Loucy (cell line): Measurements from ENCODE around the gene CCM2.

Experiments
- H2AFZ ChIP-seq: fragments of 200-600 bp; sonication (generic); 2 replicates; pipeline ENCODE4 v1.6.0; 2016; ENCODE audit warnings: antibody characterized with exemption, mild to moderate bottlenecking, low read length, moderate library complexity
- H3F3A ChIP-seq: fragments of 200-600 bp; 2 replicates; pipeline ENCODE4 v1.6.0; 2016; ENCODE audit warnings: antibody characterized with exemption, low read depth, mild to moderate bottlenecking
- H3K27me3 ChIP-seq: fragments of 200-600 bp; sonication (generic); 2 replicates; pipeline ENCODE4 v1.6.1; 2014; ENCODE audit warnings: low read length, mild to moderate bottlenecking; ENCODE audit not compliant: insufficient read depth, poor library complexity, severe bottlenecking
- H3K36me3 ChIP-seq: fragments of 200-600 bp; sonication (generic); 2 replicates; pipeline ENCODE4 v1.6.1; 2016; ENCODE audit warnings: low read length; ENCODE audit not compliant: insufficient read depth
- H3K4me1 ChIP-seq: fragments of 200-600 bp; sonication (generic); 2 replicates; pipeline ENCODE4 v1.5.1; 2014; ENCODE audit warnings: low read length, mild to moderate bottlenecking; ENCODE audit not compliant: insufficient read depth, poor library complexity, severe bottlenecking
- H3K4me2 ChIP-seq: fragments of 200-600 bp; sonication (generic); 2 replicates; pipeline ENCODE4 v1.6.0; 2014; ENCODE audit warnings: antibody characterized with exemption, low read length, low read depth, mild to moderate bottlenecking; ENCODE audit not compliant: poor library complexity, severe bottlenecking
- H3K4me3 ChIP-seq: fragments of 200-600 bp; sonication (generic); 2 replicates; pipeline ENCODE4 v1.5.1; 2014; ENCODE audit warnings: low read length, mild to moderate bottlenecking, mixed read lengths; ENCODE audit not compliant: poor library complexity, severe bottlenecking
- H3K79me2 ChIP-seq: fragments of 200-600 bp; sonication (generic); 2 replicates; pipeline ENCODE4 v1.6.1; 2014; ENCODE audit warnings: low read length; ENCODE audit not compliant: insufficient read depth
- H3K9ac ChIP-seq: fragments of 200-600 bp; sonication (generic); 2 replicates; pipeline ENCODE4 v1.6.0; 2014; ENCODE audit warnings: mild to moderate bottlenecking, low read depth, low read length, moderate library complexity; ENCODE audit not compliant: poor library complexity, severe bottlenecking
- H3K9me2 ChIP-seq: fragments of 200-600 bp; sonication (generic); replicated peaks from 2 replicates; pipeline ENCODE4 v1.6.1; 2016; ENCODE audit warnings: low read depth, low read length, mixed read lengths
- H3K9me3 ChIP-seq: fragments of 200-600 bp; sonication (generic); 2 replicates; pipeline ENCODE4 v1.6.1; 2014; ENCODE audit warnings: mild to moderate bottlenecking, antibody characterized with exemption, low read length, low read depth; ENCODE audit not compliant: insufficient read depth
- H4K20me1 ChIP-seq: fragments of 200-600 bp; sonication (generic); 2 replicates; pipeline ENCODE4 v1.6.0; 2014; ENCODE audit warnings: antibody characterized with exemption, low read length, mild to moderate bottlenecking; ENCODE audit not compliant: insufficient read depth, poor library complexity, severe bottlenecking
- EZH2phosphoT487 ChIP-seq: fragments of 200-600 bp; IDR thresholded peaks from 2 replicates; pipeline ENCODE4 v1.6.1; 2018; ENCODE audit warnings: antibody characterized with exemption, mild to moderate bottlenecking, moderate library complexity, borderline replicate concordance
- TF ChIP-seq, protein P1 (sequence below): fragments of 200-600 bp; sonication (generic); conservative IDR thresholded peaks from 2 replicates; pipeline ENCODE4 v1.5.1; 2014; ENCODE audit warnings: mild to moderate bottlenecking, antibody characterized with exemption, low read length

CCM2 gene

DNA sequence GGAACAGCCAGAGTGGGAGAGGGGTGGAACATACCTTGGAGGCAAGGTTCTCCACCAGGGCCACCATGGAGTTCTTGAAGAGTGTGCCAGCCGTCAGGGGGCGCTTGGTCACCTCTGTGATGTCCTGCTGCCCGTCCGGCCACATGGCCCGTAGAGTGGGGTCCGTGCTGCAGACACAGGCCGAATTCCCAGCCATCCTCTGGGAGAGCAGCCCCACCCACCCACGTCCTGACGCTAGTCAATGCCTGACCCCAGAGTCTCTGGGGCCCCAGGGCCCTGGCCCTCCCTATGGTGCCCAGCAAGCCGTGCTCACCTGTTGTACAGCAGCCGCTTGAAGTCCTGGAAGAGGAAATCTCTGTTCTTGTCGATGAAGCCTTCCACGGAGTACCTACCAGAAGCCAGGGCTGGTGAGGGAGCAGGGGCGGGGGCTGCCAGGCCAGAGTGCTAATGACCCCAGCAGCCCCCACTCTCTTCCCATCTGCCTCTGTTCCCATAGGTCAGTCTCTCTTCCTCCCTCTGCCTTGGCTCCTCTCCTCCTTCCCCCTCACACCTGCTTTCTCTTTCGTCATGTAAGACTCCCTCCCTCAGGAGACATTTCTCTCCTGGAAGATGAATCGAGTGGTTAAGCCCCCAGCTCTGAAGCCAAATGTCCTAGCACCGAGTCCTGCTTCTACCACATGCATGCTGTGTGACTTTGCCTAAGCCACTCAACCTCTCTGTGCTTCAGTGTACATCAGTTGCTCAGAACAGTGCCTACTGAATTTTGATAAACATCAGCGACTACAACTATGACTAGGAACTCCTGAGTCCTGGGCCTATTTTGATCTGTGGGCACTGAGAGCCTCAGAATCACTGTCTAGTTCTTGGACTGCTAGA, 32.2 kb upstream of the CCM2 start:
- H4K20me1 ChIP-seq, result peaks cover 78% of the 10 kb centered on the region
- no peaks in the 10 kb centered on the region for H3K9me3 ChIP-seq
- peaks cover 35% of the 10 kb centered on the region for H3K79me2 ChIP-seq
- no peaks in the 10 kb centered on the region for H3K9me2 ChIP-seq
- H3K27me3 ChIP-seq, result no peaks in the 10 kb centered on the region
- H3K4me3 ChIP-seq, result no peak overlapping the region
- H3K9ac ChIP-seq, result no peak overlapping the region
- TF ChIP-seq, protein P1, sequence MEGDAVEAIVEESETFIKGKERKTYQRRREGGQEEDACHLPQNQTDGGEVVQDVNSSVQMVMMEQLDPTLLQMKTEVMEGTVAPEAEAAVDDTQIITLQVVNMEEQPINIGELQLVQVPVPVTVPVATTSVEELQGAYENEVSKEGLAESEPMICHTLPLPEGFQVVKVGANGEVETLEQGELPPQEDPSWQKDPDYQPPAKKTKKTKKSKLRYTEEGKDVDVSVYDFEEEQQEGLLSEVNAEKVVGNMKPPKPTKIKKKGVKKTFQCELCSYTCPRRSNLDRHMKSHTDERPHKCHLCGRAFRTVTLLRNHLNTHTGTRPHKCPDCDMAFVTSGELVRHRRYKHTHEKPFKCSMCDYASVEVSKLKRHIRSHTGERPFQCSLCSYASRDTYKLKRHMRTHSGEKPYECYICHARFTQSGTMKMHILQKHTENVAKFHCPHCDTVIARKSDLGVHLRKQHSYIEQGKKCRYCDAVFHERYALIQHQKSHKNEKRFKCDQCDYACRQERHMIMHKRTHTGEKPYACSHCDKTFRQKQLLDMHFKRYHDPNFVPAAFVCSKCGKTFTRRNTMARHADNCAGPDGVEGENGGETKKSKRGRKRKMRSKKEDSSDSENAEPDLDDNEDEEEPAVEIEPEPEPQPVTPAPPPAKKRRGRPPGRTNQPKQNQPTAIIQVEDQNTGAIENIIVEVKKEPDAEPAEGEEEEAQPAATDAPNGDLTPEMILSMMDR, result no peak
- no peak for TF ChIP-seq EZH2phosphoT487
- H3K4me2 ChIP-seq, result no peak overlapping the region
- no peak overlapping the region for H2AFZ ChIP-seq
- peaks cover 83% of the 10 kb centered on the region; the same call in 1 of the 2 replicates for H3K36me3 ChIP-seq
- no peaks in the 10 kb centered on the region for H3F3A ChIP-seq
- peaks cover 18% of the 10 kb centered on the region for H3K4me1 ChIP-seq

DNA sequence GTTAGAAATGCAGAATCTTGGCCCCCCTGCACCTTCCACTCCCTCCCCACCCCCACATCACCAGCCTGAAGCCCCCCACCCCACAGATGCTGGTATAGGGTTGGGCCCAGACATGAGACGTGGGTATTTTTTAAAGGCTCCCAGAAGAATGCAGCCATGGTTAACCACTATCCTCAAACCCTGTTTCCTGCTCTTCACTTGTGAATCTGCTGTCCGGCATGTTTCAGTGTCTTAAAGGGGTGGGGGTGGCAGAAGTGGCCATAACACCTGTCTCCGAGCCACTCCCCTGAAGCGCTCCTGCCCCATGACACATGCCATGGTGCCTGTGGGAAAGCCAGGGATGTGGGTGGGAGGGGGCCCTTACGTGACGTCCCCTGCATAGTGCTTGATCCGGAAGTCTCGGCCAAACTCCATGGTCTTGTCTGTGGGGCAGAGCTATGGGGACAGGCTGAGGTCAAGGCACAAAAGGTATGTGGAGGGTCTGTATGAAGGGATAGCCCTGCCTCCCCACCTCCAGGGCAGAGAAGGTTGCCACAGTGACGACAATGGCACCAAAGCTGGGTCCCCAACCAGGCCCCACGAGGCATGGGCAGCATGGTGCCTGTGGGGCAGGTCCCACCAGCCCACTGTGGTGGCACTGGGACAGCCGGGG, 30.8 kb upstream of the CCM2 start:
- no peaks in the 10 kb centered on the region for H3F3A ChIP-seq
- H3K4me1 ChIP-seq, result peaks cover 27% of the 10 kb centered on the region
- H2AFZ ChIP-seq, result no peak overlapping the region
- peaks cover 87% of the 10 kb centered on the region; the same call in 1 of the 2 replicates for H3K36me3 ChIP-seq
- peaks cover 91% of the 10 kb centered on the region for H4K20me1 ChIP-seq
- no peak overlapping the region for H3K4me2 ChIP-seq
- no peaks in the 10 kb centered on the region for H3K27me3 ChIP-seq
- no peak overlapping the region for H3K4me3 ChIP-seq
- H3K79me2 ChIP-seq, result peaks cover 49% of the 10 kb centered on the region
- no peaks in the 10 kb centered on the region for H3K9me2 ChIP-seq
- TF ChIP-seq, protein P1, result no peak
- TF ChIP-seq EZH2phosphoT487, result no peak
- no peak overlapping the region for H3K9ac ChIP-seq
- no peaks in the 10 kb centered on the region for H3K9me3 ChIP-seq

DNA sequence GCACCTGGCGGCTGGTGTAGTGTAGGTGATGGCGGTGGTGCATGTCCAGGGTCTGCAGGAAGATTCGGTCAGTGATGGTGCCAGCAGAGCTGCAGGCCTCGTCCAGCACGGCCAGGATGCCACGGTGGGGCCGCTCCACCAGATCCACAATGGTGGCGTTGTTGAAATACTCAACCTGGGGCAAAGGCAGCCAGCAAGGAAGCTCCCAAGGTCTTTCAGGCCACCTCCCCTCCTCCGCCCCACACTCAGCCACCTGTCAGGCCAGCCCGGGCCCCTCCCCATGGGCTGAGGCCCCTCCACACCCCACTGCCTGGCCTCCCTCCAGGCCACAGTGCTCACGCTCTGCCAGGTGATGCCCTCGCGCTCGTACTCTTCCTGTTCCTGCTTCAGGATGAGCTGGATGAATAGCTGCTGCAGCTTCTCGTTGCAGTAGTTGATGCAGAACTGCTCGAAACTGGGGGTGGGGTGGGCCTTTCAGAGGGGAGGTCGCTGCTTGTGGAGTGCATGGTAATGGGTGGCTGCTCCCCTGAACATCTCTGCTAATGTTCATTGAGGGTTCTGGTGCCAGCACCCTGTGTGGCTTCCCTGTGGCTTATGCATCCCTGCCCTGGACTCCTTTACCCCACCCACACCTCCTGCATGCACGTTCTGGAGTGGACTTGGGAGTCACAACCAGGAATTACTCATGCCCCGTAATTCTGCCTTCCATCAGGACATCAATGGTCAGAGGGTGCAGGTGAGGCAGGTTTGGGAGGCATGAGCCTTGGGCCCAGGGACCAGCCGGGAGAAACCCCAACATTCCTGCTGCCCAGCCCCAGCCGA, 30.1 kb upstream of the CCM2 start:
- peaks cover 92% of the 10 kb centered on the region; the same call in 1 of the 2 replicates for H3K36me3 ChIP-seq

More for the DNA sequence above, 30.1 kb upstream of the CCM2 start:
- H3K9ac ChIP-seq, result no peak overlapping the region
- no peaks in the 10 kb centered on the region for H3K27me3 ChIP-seq
- TF ChIP-seq, protein P1, result no peak
- TF ChIP-seq EZH2phosphoT487, result no peak
- H3K4me1 ChIP-seq, result peaks cover 34% of the 10 kb centered on the region
- H3K4me2 ChIP-seq, result no peak overlapping the region
- H3F3A ChIP-seq, result no peaks in the 10 kb centered on the region
- no peaks in the 10 kb centered on the region for H3K9me2 ChIP-seq
- H2AFZ ChIP-seq, result no peak overlapping the region
- H4K20me1 ChIP-seq, result peaks cover 95% of the 10 kb centered on the region
- no peaks in the 10 kb centered on the region for H3K9me3 ChIP-seq
- H3K79me2 ChIP-seq, result peaks cover 56% of the 10 kb centered on the region
- no peak overlapping the region for H3K4me3 ChIP-seq
